Tibial artery (tissue), 4 donors: ENCODE results near the gene FSTL4.
"Not testable (repeated sequence)": the region's sequence is repeated elsewhere in the genome, so short reads cannot be mapped to it uniquely, and the experiment has no call there.

Experiments used
- DNase-seq, 2 donors: peaks; one replicate each; pipeline ENCODE4 v3.0.0-alpha.2; 2019
- H3K27ac ChIP-seq, 2 donors: fragments of 200-600 bp; sonication (generic) in 1 of 2; 1 replicate in 1 of 2; 2 replicates in 1 of 2; pipeline ENCODE4 v1.5.1; 2018 to 2019; ENCODE audit warnings: mild to moderate bottlenecking in 1 of 2
- H3K27me3 ChIP-seq, 2 donors: fragments of 200-600 bp; sonication (generic) in 1 of 2; one replicate each; pipeline versions ENCODE4 v1.5.1 to v1.6.0; 2016 to 2019
- H3K36me3 ChIP-seq, 3 donors: fragments of 200-600 bp; sonication (generic) in 2 of 3; one replicate each; pipeline ENCODE4 v1.5.1; 2016 to 2019; ENCODE audit warnings: mild to moderate bottlenecking in 2 of 3
- H3K4me1 ChIP-seq, 4 donors: fragments of 200-600 bp; sonication (generic) in 2 of 4; 1 replicate in 3 of 4; 2 replicates in 1 of 4; pipeline ENCODE4 v1.5.1; 2016 to 2019
- H3K4me3 ChIP-seq, 2 donors: fragments of 200-600 bp; sonication (generic) in 1 of 2; 1 replicate in 1 of 2; 2 replicates in 1 of 2; pipeline ENCODE4 v1.5.1; 2018 to 2019; ENCODE audit warnings: mild to moderate bottlenecking in 2 of 2
- H3K9me3 ChIP-seq, 3 donors: fragments of 200-600 bp; sonication (generic) in 1 of 3; one replicate each; pipeline ENCODE4 v1.5.1; 2016 to 2019
- CTCF ChIP-seq, 2 experiments: fragments of 200-600 bp in 1 of 2; fragments of 450-650 bp in 1 of 2; IDR thresholded peaks; one replicate each; pipeline ENCODE4 v1.5.1; 2017 to 2019; ENCODE audit warnings: antibody characterized with exemption in 2 of 2, mild to moderate bottlenecking in 1 of 2, moderate library complexity in 1 of 2
- intact Hi-C: fragments of 100-400 bp; cut with DNase I; formaldehyde crosslinking; loops from one replicate; pipeline ENCODE4 v1.15.0; 2023; ENCODE audit warnings: low total_unique reads

FSTL4 gene

GRCh38 chr5:133189881-133190280 lies 422.5 kb downstream of the FSTL4 start:
- intact Hi-C loops = no loop called here
- Histone ChIP-seq H3K36me3 (no peaks in the 10 kb centered on the region), H3K4me1 (no peaks in the 10 kb centered on the region), H3K9me3 (no peaks in the 10 kb centered on the region), H3K4me3 (no peak overlapping the region), H3K27me3 (peaks cover 0 to 9% of the 10 kb centered on the region in 2 donors), H3K27ac (no peak overlapping the region)
- no peak for TF ChIP-seq CTCF (IDR thresholded peaks at IDR 0.05)
- DNase-seq = no peak

DNA sequence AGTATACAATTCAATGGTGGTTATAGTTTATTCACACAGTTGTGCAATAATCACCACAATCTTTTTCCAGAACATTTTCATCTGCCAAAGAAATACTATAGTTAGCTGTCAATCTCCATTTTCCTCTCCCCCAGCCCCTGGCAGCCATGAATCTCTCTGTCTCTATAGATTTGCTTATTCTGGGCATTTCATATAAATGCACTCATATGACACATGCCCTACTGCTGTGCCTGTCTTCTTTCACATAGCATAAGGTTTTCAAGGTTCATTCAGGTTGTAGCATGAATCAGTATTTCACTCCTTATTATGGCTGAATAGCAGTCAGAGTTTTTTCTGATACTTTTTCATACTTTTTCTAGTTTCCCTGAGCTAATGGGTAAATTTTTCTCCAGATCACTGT lies 432.9 kb downstream of the FSTL4 start:
- H3K27me3 ChIP-seq = no peaks in the 10 kb centered on the region
- no peaks in the 10 kb centered on the region for H3K4me1 ChIP-seq
- intact Hi-C loops = no loop called here
- no peaks in the 10 kb centered on the region for H3K9me3 ChIP-seq
- no peak for DNase-seq
- no peak for TF ChIP-seq CTCF (IDR thresholded peaks at IDR 0.05)
- H3K4me3 ChIP-seq = no peak overlapping the region
- no peak overlapping the region for H3K27ac ChIP-seq
- no peaks in the 10 kb centered on the region for H3K36me3 ChIP-seq

GRCh38 chr5:133170756-133171387 lies 441.5 kb downstream of the FSTL4 start:
- H3K27ac ChIP-seq, H3K27me3 ChIP-seq, H3K4me1 ChIP-seq, H3K9me3 ChIP-seq, intact Hi-C loops, H3K4me3 ChIP-seq, DNase-seq, H3K36me3 ChIP-seq: not testable (repeated sequence)

- intact Hi-C loops = no loop called here
- H3K27ac ChIP-seq = no peak overlapping the region
- peaks cover 0 to 3% (median 0%) of the 10 kb centered on the region in 3 donors for H3K9me3 ChIP-seq
Observed at GRCh38 chr5:133164759-133165158, 447.6 kb downstream of the FSTL4 start.

DNA sequence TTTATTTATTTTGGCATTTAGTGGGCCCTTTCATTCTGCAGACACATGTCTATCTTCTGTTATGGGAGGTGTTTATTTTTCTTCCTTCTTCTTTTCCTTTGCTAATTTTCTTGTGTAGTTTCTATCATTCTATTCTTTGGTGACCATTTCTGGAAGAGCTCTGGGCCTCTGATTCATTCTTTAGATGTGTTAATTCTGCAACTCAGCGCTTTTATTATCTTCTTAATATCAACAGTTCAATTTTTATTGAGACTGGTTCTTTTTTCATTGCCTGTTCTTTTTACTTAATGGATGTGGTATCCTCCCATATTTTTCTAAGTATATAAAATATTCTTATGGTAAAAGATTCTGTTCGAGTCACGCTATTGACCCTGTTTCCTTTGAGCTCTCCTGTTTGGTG lies 448.5 kb downstream of the FSTL4 start:
- Histone ChIP-seq H3K4me3 (no peak overlapping the region), H3K27ac (no peak overlapping the region), H3K9me3 (no peaks in the 10 kb centered on the region), H3K36me3 (no peaks in the 10 kb centered on the region), H3K4me1 (no peaks in the 10 kb centered on the region), H3K27me3 (no peaks in the 10 kb centered on the region)
- no peak for DNase-seq
- no peak for TF ChIP-seq CTCF (IDR thresholded peaks at IDR 0.05)
- intact Hi-C loops = no loop called here

More at GRCh38 chr5:133164759-133165158, 447.6 kb downstream of the FSTL4 start:
- Histone ChIP-seq H3K4me1 (no peaks in the 10 kb centered on the region), H3K27me3 (no peaks in the 10 kb centered on the region), H3K36me3 (no peaks in the 10 kb centered on the region), H3K4me3 (no peak overlapping the region)
- DNase-seq = no peak
- no peak for TF ChIP-seq CTCF (IDR thresholded peaks at IDR 0.05)

GRCh38 chr5:133159543-133159942 lies 452.8 kb downstream of the FSTL4 start:
- H3K4me3 ChIP-seq = no peak overlapping the region
- TF ChIP-seq CTCF (IDR thresholded peaks at IDR 0.05) = no peak

More at GRCh38 chr5:133159543-133159942, 452.8 kb downstream of the FSTL4 start:
- no peaks in the 10 kb centered on the region for H3K27me3 ChIP-seq
- no peaks in the 10 kb centered on the region for H3K36me3 ChIP-seq
- no peak for DNase-seq
- intact Hi-C loops = no loop called here
- H3K4me1 ChIP-seq = no peaks in the 10 kb centered on the region
- no peaks in the 10 kb centered on the region for H3K9me3 ChIP-seq
- H3K27ac ChIP-seq = no peak overlapping the region
